GM21576 (cell line): ENCODE data around the gene GABARAPL2.
"Not testable (repeated sequence)": the region's sequence is repeated elsewhere in the genome, so short reads cannot be mapped to it uniquely, and the experiment has no call there.

ENCODE experiments used
- ATAC-seq: cut with Tn5 transposase; IDR thresholded peaks from one replicate; pipeline ENCODE4 v1.9.1; 2021; ENCODE audit warnings: mild to moderate bottlenecking, moderate library complexity; ENCODE audit not compliant: unreplicated experiment

GABARAPL2 gene

GRCh38 chr16:75590920-75591843 is 25.0 kb downstream of the GABARAPL2 start:
- ATAC-seq, result no peak

- ATAC-seq, result not testable (repeated sequence)
Measured at GRCh38 chr16:75591927-75592326, 25.7 kb downstream of the GABARAPL2 start.

DNA sequence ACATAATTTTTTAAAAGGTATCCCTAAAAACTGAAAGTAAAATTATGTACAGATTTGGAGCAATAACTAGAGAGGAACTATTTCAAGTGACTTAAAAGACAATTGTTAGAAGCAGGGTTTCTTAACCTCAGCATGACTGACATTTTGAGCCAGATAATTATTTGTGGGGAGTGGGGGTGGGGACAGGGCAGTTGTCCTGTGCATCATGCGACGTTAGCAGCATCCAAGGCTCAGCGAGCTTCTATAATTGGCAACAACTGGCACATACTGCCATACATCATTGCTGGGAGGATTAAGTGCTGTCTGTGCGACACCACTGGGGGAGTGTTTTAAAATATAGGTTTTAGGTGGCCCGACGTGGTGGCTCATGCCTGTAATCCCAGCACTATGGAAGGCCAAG is 27.1 kb downstream of the GABARAPL2 start:
- ATAC-seq, result no peak

- no peak for ATAC-seq
Measured at GRCh38 chr16:75593825-75594820, 27.9 kb downstream of the GABARAPL2 start.

GRCh38 chr16:75599452-75600277 is 33.5 kb downstream of the GABARAPL2 start:
- no peak for ATAC-seq

GRCh38 chr16:75603241-75603640 is 37.1 kb downstream of the GABARAPL2 start:
- no peak for ATAC-seq

GRCh38 chr16:75606507-75606906 is 40.3 kb downstream of the GABARAPL2 start:
- ATAC-seq, result no peak

GRCh38 chr16:75614066-75614897 is 48.1 kb downstream of the GABARAPL2 start:
- ATAC-seq, result no peak

GRCh38 chr16:75615619-75616018 is 49.4 kb downstream of the GABARAPL2 start:
- no peak for ATAC-seq

DNA sequence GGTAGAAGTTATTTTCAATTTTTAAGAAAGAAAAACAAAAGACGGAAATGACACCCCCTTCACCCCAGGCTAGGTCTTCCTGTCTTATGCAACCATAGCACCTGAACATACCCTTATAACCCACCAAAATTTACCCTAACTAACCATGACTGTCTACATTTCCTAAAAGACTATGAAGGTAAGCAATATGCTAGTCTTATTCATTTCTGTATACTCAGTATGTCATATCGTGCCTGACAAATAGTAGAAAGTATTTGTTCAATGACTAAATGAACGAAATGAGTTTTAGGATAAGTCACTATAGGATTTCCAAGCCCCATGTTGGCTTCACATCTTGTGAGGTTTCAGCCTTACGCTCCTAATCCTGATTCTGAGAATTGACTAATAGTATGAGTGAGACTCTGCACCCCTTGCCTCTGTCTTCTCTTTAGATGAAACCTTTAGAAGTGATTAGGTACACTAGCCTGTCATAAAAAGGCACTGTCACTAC is 50.4 kb downstream of the GABARAPL2 start:
- ATAC-seq, result no peak

DNA sequence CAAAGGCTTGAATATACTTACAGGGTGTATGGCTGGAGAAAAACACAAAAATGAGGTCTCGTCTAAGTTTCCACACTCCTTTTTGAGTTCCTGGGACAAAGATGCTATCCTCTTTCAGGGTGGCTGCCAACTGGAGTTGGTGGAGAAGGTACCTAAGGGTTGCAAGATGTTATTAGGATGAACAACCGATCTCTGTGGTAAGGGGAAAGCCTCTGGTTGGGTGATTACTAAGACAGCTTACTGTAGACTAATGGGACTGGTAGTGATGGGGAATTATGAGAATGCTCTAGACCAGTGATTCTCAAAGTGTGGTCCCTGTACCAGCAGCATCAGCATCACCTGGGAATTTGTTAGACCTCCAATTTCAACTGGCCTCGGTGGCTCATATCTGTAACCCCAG is 50.9 kb downstream of the GABARAPL2 start:
- ATAC-seq, result no peak

DNA sequence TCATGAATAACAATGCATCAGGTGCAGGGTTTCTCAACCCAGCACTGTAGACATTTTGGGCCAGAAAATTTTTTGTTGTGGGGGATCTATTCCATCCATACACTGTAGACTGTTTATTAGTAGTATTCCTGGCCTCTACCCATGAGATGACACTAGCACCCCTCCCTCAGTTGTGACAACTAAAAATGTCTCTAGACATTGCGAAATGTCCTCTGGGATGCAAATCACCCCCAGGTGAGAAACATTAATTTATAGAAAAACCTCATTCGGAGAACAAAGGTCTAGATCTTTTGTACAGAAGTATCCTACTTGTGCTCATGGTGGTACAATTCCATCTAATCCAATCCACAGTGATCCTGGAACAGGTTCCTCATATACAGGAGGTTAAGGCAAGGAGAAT is 52.6 kb downstream of the GABARAPL2 start:
- ATAC-seq, result no peak

DNA sequence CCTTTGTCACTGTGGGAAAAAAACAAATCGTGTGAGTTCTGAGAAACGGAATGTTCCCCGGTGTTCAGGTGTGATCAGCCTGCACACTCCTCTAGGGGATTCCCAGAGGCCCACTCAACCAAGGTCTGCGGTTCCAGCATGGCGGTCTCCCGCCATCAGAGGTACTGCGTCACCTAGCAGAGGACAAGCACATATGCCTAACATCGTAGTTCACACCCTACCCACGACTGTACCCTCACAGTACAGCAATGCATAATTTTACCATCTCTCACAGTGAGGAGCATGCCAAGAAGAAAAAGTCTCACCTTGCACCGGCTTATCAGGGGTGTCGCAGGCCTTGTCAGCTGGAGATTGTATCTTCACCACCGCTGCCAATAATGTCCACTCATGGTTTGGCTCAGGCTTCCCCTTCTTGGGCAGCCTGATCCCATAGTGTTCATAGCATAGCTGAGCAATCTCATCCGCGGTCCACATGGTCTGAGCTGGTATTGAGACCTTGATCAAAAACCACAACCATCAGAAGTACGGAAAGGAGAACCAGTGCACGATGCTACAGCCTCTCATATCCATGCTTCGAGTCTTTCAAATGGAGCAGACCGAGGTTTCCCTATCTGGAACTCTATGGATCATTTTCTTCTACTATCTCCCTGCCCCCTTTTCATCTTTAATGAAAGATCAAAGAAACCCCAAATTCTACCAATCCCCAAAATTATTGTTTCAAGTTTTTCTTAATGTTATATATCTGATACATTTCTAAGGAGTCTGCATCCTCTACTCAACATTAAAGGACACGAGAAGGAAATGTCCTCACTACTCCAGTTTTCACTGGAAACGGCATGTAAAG is 54.4 kb downstream of the GABARAPL2 start:
- ATAC-seq, result no peak

DNA sequence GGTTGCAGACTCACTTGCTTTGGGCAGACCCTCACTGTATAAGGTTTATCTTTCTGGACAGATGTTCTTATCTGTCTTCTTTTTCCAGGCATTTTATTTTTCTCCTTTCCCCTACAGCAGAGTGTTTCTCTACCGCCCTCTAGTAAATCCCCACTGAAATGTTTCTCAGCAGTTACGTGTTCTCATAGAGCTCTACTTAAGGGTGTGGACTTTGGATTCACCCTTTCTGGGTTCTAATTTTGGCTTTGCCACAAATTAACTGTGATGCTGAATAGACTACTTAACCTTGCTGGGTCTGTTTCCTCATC is 54.9 kb downstream of the GABARAPL2 start:
- no peak for ATAC-seq

DNA sequence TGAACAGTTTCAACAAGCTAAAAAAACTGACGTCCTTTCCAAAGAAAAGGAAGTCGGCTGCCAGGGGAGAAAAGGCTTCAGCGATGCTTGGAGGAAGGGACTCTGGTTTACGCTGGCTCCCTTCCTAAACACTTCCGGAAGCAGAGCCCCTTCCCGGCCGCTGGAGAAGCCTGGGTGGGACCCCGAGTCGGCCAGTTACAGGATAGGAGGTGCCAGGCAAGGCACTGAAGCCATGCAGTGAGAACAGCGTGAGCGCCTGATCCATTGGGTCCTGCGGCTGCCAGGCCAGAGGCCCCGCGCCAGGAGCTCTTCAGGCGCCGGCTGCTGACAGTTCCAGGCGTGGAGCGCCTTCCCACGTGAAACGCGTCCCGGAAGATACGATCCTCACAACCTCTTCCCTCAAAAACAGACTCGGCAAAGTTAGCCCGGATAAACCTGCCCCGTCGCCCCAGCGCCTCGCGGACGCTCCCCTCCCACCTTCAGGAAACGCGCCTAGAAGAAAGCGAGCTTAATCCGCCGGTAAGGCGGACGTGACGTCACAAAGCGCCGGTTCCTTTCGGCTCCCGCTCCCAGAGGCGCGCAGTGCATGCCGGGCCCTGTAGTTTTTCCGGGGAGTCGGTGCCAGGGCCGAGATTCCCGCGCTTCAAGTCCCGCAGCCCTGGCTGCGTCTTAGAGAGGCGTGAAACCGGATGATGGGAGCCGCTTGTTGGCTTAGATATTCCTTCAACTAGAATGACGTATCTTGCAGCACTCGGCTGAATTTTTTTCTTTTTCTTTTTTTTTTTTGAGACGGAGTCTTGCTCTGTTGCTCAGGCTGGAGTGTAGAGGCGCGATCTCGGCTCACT is 56.8 kb downstream of the GABARAPL2 start, which contains the start of gene ADAT1:
TSS of gene ADAT1 (minus strand) at position 521 of the 845 bp plus-strand sequence. CDS start 2,482 bp downstream, outside the sequence.
- ATAC-seq, result peak; percentile 93

DNA sequence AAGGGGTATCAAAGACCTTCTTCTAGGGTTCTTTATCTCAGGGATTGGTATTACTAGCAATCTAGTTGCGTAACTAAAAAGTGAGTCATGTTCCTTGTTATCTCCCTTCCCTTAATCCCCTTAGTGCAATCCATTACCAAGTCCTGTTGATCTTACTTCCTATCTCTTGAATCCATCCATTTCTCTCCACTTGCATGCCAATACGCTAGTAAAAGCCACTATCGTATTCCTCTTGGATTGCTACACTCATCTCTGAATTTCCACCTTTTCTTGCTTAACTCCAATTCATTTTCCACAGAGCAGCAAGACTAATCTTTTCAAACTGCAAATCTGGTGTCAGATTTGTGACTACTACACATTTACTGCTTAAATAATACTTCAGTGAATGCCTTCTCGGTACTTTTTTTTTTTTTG is 58.7 kb downstream of the GABARAPL2 start:
- no peak for ATAC-seq

DNA sequence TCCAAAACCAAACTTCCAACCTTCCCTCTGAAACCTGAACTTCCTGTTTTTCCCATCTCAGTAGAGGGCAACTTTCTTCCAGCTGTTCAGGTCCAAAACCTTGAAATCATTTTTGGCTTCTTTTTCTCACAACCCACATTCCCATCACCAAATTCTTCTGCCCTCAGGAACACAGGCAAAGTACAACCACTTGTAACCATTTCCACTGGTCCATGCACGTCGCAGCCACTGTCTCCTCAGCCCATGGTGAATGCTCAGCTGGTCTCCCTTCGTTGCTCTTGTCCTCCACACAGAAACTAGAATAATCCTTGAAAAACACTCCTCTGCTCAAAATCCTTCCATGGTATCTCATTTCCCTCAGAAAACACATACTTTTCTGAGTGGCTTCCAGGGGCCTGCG is 60.6 kb downstream of the GABARAPL2 start:
- no peak for ATAC-seq
